Bone marrow (tissue), 2 donors: ENCODE data around the gene MTHFD2L.
A peak's percentile ranks its signal among the peaks of the same experiment; 100 is the strongest.

ENCODE experiments used
- DNase-seq, 2 donors: peaks; one replicate each; lab custom pipeline; 2025; lab: John Stamatoyannopoulos, UW

Gene MTHFD2L

GRCh38 chr4:74304095-74304625, 146.2 kb downstream of the MTHFD2L start:
- no peak for DNase-seq

- no peak for DNase-seq
Observed at GRCh38 chr4:74305000-74305399, 147.1 kb downstream of the MTHFD2L start.

DNA sequence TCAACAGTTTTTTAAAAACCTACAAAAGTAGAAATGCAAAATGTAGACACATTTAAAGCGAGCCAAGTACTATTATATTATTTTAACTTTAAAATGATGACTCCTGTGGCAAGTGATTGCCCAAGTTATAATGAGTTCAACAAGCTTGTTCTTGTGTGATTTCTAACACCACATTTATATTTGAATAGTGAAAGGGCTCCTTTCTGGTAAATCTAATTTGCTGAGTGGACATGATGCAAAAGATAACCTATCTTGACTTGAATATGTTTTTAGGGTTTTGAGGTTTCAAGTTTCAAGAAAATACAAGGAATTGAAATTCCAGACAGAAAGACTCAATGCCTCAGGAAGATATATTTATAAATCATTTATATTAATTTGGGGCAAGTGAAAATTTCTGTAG, 149.3 kb downstream of the MTHFD2L start:
- DNase-seq = no peak

DNA sequence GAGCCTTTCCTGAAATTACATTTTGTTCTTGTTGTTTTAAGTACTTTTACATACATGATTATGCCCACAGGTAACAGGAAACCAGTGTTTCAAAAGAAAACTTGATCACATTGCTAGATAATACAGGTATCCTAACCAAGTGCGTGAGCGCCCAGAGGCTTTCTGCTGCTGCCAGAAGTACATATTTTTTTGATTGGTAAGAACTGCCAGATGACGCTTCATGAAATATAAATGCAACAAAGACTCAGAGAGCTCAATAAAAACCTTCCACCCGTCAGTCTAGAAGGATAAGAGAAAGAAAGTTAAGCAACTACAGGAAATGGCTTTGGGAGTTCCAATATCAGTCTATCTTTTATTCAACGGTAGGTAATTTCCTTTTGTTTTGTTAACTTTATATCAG, 150.3 kb downstream of the MTHFD2L start, which contains the start of gene EPGN:
Gene EPGN, plus strand, starts transcription at position 256 of the 400 bp plus-strand sequence. Its CDS starts 64 bp downstream, at position 320.
- DNase-seq = no peak

DNA sequence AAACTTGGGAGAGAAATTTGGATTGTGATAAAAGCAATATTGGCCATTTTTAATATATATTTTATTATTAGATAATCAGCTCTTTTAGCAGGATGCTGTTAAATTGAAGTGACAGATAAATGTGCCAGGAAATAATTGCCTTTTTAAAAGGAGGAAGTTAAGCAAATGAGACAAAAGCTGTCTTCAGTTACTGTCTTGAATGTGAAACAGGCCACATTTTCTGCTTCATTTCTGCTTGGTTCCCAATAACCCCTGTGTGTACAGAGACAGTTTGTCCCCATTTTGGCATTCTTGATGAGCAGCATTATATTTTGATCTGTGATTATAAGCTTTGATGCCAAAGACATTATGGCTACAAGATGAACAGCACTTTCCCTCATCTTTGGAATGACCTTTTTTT, 151.3 kb downstream of the MTHFD2L start:
- DNase-seq = peak in 1 of 2 donors; percentile 19

DNA sequence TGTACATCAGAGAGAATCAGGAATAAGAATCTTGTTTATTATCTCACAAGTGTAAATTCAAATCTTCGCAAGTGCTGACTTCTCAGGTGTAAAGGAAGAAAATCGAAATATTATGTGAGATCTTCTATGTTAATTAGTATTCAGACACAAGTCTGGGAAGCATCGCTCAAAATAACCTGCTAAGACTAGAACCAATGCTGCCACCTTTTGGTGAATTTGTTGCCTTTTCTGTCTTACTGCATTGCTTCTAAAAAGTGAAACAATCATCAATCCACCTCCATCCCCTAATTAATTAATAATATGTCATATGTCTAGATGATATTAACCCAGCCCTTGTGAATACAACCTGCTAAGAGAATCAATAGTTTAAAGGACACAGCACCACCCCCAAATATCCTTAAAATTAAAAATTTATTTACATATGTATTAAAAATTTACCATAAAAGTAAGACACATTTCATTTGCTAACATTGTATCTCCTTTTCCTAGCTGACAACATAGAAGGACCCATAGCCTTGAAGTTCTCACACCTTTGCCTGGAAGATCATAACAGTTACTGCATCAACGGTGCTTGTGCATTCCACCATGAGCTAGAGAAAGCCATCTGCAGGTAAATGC, 153.9 kb downstream of the MTHFD2L start:
- DNase-seq = peak in 1 of 2 donors; percentile 75

GRCh38 chr4:74314329-74314728, 156.4 kb downstream of the MTHFD2L start:
- no peak for DNase-seq

GRCh38 chr4:74314944-74315343, 157.0 kb downstream of the MTHFD2L start:
- no peak for DNase-seq

DNA sequence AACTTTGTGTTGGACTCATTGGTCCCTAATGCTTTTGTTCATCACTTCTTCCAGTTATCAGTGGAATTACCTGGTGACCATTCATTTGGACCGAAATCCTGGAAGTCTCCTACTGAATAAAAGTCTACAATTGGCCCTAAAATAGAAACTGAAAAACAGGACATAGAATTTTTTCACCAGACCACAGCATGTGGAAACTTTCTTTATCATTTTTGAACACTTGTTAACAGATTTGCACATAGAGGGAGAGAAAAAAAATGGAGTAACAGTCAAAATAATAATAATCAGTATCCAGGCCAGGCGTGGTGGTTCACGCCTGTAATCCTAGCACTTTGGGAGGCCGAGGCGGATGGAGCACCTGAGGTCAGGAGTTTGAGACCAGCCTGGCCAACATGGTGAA, 157.5 kb downstream of the MTHFD2L start:
- DNase-seq = no peak

GRCh38 chr4:74316397-74316796, 158.5 kb downstream of the MTHFD2L start:
- DNase-seq = no peak

- no peak for DNase-seq
Observed at GRCh38 chr4:74317616-74318246, 159.8 kb downstream of the MTHFD2L start.

DNA sequence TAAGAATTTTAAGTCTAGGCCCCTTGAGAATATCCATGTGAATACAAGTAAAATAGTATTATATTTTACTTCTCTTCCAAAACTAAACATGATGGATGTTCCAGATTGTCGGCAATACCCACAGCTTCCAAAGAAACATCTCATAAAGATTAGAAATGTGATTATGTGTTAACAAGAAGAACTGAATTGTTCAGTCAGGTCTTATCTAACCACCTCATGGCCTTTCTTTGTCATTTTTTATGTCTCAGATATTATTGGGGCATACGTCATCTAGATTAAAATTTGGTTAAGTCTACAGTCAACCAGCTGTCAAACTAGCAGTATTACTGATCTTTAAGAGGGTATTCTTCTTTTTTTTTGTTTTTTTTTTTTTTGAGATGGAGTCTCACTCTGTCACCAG, 160.4 kb downstream of the MTHFD2L start:
- DNase-seq = no peak

- DNase-seq = no peak
Observed at GRCh38 chr4:74319470-74319869, 161.6 kb downstream of the MTHFD2L start.

DNA sequence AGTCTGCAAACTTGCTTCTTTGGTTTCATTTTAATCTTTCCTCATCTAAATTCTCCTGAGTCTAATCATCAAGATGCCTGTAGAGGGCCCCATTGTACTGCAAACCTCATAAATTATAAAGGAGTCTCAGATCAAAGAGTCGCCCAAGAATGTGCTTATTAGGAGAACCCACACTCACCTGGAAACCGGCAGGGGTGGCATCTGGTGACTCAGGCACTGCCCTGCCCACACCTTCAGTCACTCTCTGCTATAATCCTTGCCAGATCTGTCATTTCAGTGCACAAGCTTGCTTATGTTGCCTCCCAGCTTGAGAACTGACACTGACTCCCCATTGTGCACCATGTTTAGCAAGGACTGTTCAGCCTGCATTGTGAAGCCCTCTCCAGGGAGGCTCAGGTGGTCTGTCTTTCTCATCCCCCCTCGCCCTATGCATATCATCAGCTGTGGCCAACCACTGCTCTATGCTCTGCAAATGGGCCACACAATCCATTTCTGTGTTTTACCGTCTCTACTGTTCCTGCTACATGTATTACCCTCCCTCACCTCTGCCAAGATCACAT, 162.7 kb downstream of the MTHFD2L start:
- peak; percentile 13 to 79 for DNase-seq

- DNase-seq = no peak
Observed at GRCh38 chr4:74322301-74322700, 164.4 kb downstream of the MTHFD2L start.

DNA sequence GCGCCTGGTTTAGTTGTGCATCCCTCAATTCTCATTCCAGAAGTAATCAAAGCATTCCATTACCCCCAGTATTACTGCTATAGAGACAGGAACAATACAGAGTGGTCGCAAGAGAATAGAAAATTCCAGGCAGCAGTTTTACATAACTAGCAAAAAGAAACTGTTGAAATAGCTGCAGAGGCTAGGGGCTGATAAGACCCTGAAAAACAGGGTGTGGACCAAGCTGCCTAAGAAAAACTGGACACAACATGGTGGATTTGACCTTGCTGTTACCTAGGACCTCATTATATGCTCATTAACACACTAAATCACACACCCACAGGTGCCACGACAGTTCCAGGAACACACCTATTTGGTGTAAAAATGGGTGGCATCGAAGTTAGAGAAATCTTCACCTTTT, 165.7 kb downstream of the MTHFD2L start:
- DNase-seq = no peak

- DNase-seq = no peak
Observed at GRCh38 chr4:74324262-74324661, 166.3 kb downstream of the MTHFD2L start.

DNA sequence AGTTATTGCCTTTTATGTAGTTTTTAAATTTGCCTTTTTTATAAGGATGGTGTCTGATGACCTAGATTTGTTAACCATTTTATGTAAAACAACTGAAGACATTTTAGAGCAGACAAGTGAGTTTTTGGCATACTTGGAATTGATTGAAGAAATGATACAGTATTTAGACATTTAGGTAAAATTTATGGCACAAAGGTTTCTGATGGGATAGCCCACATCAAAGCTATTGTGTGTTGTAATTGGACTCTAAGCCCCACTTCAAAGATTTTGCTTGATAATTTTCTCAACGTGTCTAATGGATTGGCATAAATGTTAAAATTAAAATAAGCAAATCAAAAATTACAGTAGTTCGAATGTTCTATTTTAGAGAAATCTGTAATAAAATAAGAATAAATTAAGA, 168.0 kb downstream of the MTHFD2L start:
- no peak for DNase-seq

DNA sequence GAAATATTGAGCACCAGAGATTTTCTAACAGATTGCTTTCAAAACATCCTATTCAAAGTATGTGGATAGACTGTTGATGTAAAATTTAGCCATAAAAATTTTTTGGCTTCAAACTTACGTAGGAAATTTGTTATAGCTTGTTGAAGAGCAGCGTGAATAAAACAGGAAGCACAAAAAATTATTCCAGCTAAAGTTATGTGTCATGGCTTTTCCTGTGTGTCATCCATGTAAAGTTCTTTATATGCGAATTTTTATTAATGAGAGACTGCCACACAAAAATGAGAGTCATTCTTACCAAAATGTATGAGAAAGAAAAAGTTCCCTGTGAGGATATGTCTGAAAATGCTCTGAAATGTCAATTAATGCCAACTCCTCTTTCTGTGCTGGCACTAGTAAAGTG, 169.8 kb downstream of the MTHFD2L start:
- peak in 1 of 2 donors; percentile 5 for DNase-seq

- no peak for DNase-seq
Observed at GRCh38 chr4:74328501-74328900, 170.6 kb downstream of the MTHFD2L start.

DNA sequence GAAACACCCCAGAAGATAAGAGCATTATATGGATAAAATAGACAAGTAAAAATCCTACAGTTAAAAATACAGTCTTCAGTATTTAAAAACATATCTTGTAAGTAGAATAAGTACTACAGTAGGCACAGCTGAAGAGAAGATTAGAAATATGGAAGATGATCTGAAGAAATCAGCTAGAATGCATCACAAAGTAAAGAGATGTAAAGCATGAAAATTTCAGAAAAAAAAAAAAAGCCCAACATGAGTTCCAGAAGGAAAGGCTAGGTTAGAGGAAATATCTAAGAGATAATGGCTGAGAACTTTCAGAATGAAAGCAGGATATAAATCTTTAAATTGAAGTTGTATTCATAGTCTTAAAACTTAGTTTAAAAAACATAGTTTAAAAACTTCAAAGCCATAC, 171.4 kb downstream of the MTHFD2L start:
- DNase-seq = no peak

- DNase-seq = peak in 1 of 2 donors; percentile 28
Observed at GRCh38 chr4:74330295-74330750, 172.4 kb downstream of the MTHFD2L start.

DNA sequence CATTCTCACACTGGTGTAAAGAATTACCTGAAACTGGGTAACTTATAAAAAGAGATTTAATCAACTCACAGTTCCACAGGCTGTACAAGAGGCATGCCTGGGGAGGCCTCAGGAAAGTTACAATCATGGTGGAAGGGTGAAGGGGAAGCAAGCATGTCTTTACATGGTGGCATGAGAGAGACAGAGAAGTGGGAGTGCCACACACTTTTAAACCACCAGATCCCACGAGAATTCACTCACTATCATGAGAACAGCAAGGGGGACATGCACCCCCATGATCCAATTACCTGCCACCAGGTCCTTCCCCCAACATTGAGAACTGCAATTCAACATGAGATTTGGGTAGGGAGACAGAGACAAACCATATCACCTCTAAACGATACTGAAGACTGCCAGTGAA, 173.3 kb downstream of the MTHFD2L start:
- DNase-seq = no peak
